WTC11 (cell line): ENCODE results near the gene SLIT3. TPM values are rescaled to one million over a fixed set of nuclear protein-coding genes. Genes with fewer than 3 reads are reported as not detected.

ENCODE experiments used
- ATAC-seq: fragments of 200-7000 bp; cut with Tn5 transposase; 2 replicates; pipeline ENCODE4 v1.10.0; 2021; ENCODE audit warnings: mild to moderate bottlenecking, moderate library complexity
- CTCF ChIA-PET: fragments of 300-600 bp; sonication (Branson Sonifier 250); formaldehyde crosslinking; loops from one replicate; lab custom pipeline; 2021; ENCODE audit warnings: antibody characterized with exemption; lab: Charles Lee
- POLR2A ChIA-PET: fragments of 350-600 bp; sonication (Branson Sonifier 250); formaldehyde crosslinking; loops from one replicate; lab custom pipeline; 2021; ENCODE audit warnings: antibody characterized with exemption; lab: Charles Lee
- DNase-seq: peaks from one replicate; pipeline ENCODE4 v3.0.0; 2021; ENCODE audit warnings: low spot score
- H3K27ac Mint-ChIP-seq: 2 replicates; pipeline ENCODE4 v1.8.0; 2021; ENCODE audit warnings: mixed read lengths
- H3K27me3 Mint-ChIP-seq: 2 replicates; pipeline ENCODE4 v1.8.0; 2021; ENCODE audit warnings: low read depth, mild to moderate bottlenecking, moderate library complexity, mixed read lengths
- H3K36me3 Mint-ChIP-seq: 2 replicates; pipeline ENCODE4 v1.8.0; 2021; ENCODE audit warnings: mixed read lengths
- H3K4me1 Mint-ChIP-seq: 2 replicates; pipeline ENCODE4 v1.8.0; 2022; ENCODE audit warnings: mixed read lengths
- H3K4me3 Mint-ChIP-seq: 2 replicates; pipeline ENCODE4 v1.8.0; 2021; ENCODE audit warnings: mild to moderate bottlenecking, moderate library complexity, mixed read lengths
- H3K9me3 Mint-ChIP-seq: 2 replicates; pipeline ENCODE4 v1.8.0; 2021; ENCODE audit warnings: mixed read lengths
- AR ChIP-seq: fragments of 250-450 bp; sonication (Bioruptor Pico); IDR thresholded peaks from 2 replicates; pipeline ENCODE4 v1.9.0; 2021; ENCODE audit warnings: mild to moderate bottlenecking
- ELF4 ChIP-seq: sonication (generic); formaldehyde crosslinking; IDR thresholded peaks from 2 replicates; pipeline ENCODE4 v1.8.1; 2022; ENCODE audit warnings: low read depth, mild to moderate bottlenecking, moderate library complexity, missing genetic modification reagents
- FOXP1 ChIP-seq: sonication (generic); formaldehyde crosslinking; IDR thresholded peaks from 2 replicates; pipeline ENCODE4 v1.8.0; 2022; ENCODE audit warnings: missing genetic modification reagents, mild to moderate bottlenecking, moderate library complexity, borderline replicate concordance
- FOXP4 ChIP-seq: sonication (generic); formaldehyde crosslinking; IDR thresholded peaks from 2 replicates; pipeline ENCODE4 v1.8.0; 2022; ENCODE audit warnings: mild to moderate bottlenecking, missing genetic modification reagents
- HMGXB4 ChIP-seq: sonication (generic); formaldehyde crosslinking; IDR thresholded peaks from 2 replicates; pipeline ENCODE4 v1.8.1; 2023; ENCODE audit warnings: mild to moderate bottlenecking, moderate library complexity, missing genetic modification reagents
- MXD4 ChIP-seq: fragments of 250-450 bp; sonication (Bioruptor Pico); IDR thresholded peaks from 2 replicates; pipeline ENCODE4 v1.8.0; 2021; ENCODE audit warnings: mild to moderate bottlenecking, moderate library complexity, borderline replicate concordance
- NFATC4 ChIP-seq: fragments of 250-450 bp; sonication (Bioruptor Pico); IDR thresholded peaks from 2 replicates; pipeline ENCODE4 v1.9.0; 2021; ENCODE audit warnings: mild to moderate bottlenecking
- OVOL2 ChIP-seq: fragments of 250-450 bp; sonication (Bioruptor Pico); IDR thresholded peaks from 2 replicates; pipeline ENCODE4 v1.9.0; 2021; ENCODE audit warnings: mild to moderate bottlenecking, borderline replicate concordance
- PREB ChIP-seq: sonication (generic); formaldehyde crosslinking; IDR thresholded peaks from 2 replicates; pipeline ENCODE4 v1.8.1; 2022; ENCODE audit warnings: mild to moderate bottlenecking, missing genetic modification reagents, moderate library complexity, borderline replicate concordance
- SMAD4 ChIP-seq: sonication (generic); formaldehyde crosslinking; IDR thresholded peaks from 2 replicates; pipeline ENCODE4 v1.8.0; 2022; ENCODE audit warnings: mild to moderate bottlenecking, missing genetic modification reagents
- TP53 ChIP-seq: sonication (generic); formaldehyde crosslinking; IDR thresholded peaks from 2 replicates; pipeline ENCODE4 v1.8.1; 2023; ENCODE audit warnings: mild to moderate bottlenecking, missing genetic modification reagents
- USF1 ChIP-seq: sonication (generic); formaldehyde crosslinking; IDR thresholded peaks from 2 replicates; pipeline ENCODE4 v1.8.0; 2022; ENCODE audit warnings: mild to moderate bottlenecking, missing genetic modification reagents
- ZNF121 ChIP-seq: sonication (generic); formaldehyde crosslinking; IDR thresholded peaks from 2 replicates; pipeline ENCODE4 v1.8.0; 2023; ENCODE audit warnings: missing genetic modification reagents
- ZNF396 ChIP-seq: fragments of 250-450 bp; sonication (Bioruptor Pico); IDR thresholded peaks from 2 replicates; pipeline ENCODE4 v1.8.0; 2021; ENCODE audit warnings: mild to moderate bottlenecking, moderate library complexity, borderline replicate concordance
- ZNF423 ChIP-seq: fragments of 250-450 bp; sonication (Bioruptor Pico); IDR thresholded peaks from 2 replicates; pipeline ENCODE4 v2.1.2; 2022; ENCODE audit warnings: mild to moderate bottlenecking, moderate library complexity
- ZNF512 ChIP-seq: sonication (generic); formaldehyde crosslinking; IDR thresholded peaks from 2 replicates; pipeline ENCODE4 v1.8.1; 2022; ENCODE audit warnings: missing genetic modification reagents, borderline replicate concordance
- total RNA-seq: library from RNA; stranded (reverse); gene quantifications from 3 replicates; pipeline ENCODE4 v1.2.3, GENCODE V29; 2021

SLIT3 gene
- total RNA-seq, 1 experiment from 2014 or later: 1.9 TPM

- Mint-ChIP-seq H3K27ac (no peak overlapping the region), H3K36me3 (no peaks in the 10 kb centered on the region), H3K9me3 (no peaks in the 10 kb centered on the region), H3K4me3 (no peak overlapping the region), H3K27me3 (no peaks in the 10 kb centered on the region), H3K4me1 (0 out of 2 replicates have a peak, but pooled peaks cover 3% of the 10 kb centered on the region)
- CTCF ChIA-PET: no interaction called here
- DNase-seq: no peak
- no peak for ATAC-seq
- POLR2A ChIA-PET: no interaction called here
- TF ChIP-seq HMGXB4 (CRISPR knock-in tag) (no peak), ZNF121 (CRISPR knock-in tag) (no peak), PREB (CRISPR knock-in tag) (no peak), SMAD4 (CRISPR knock-in tag) (no peak), OVOL2 (CRISPR knock-in tag) (no peak), FOXP1 (no peak), TP53 (CRISPR knock-in tag) (no peak), FOXP4 (no peak), MXD4 (CRISPR knock-in tag) (no peak), USF1 (CRISPR knock-in tag) (no peak), ZNF512 (CRISPR knock-in tag) (no peak), ZNF423 (CRISPR knock-in tag) (no peak), ELF4 (no peak), NFATC4 (CRISPR knock-in tag) (no peak), ZNF396 (no peak), AR (CRISPR knock-in tag) (no peak)
- TF ChIP-seq, all 79 proteins: peak for 0
These were observed 42.5 kb downstream of the SLIT3 start for GRCh38 chr5:169258372-169259000.
